Hair follicle dermal papilla cell (primary cell): ENCODE results near the gene PRDX4. TPM values are rescaled to one million over a fixed set of nuclear protein-coding genes. Genes with fewer than 3 reads are reported as not detected.

Experiments used
- total RNA-seq: library from RNA; depleted of rRNA; stranded (reverse); fragments of >200 nt; gene quantifications from 2 replicates; pipeline ENCODE4 v1.2.3, GENCODE V29; 2012

The PRDX4 gene
- total RNA-seq: 164 and 201 TPM in 2 replicates

GRCh38 chrX:23667239-23668177, at the start of gene PRDX4:
Gene PRDX4, plus strand, starts transcription at chrX:23667493. Its CDS starts 78 bp downstream, at chrX:23667571.

Other genes with a start within 250 kb of the PRDX4 start
- gene ACOT9, start 75.8 kb downstream of the PRDX4 start, total RNA-seq: 52.6 and 54.5 TPM in 2 replicates
- gene SAT1, start 115.7 kb downstream of the PRDX4 start, total RNA-seq: 66.7 and 77.5 TPM in 2 replicates
- gene APOO, start 240.4 kb downstream of the PRDX4 start, total RNA-seq: 6.6 and 7.1 TPM in 2 replicates
- not detected in 2 replicates for gene CXorf58, start 240.5 kb downstream of the PRDX4 start, total RNA-seq